OCI-LY3 (cell line): ENCODE measurements around the gene ESD.
"Not testable (repeated sequence)": the region's sequence is repeated elsewhere in the genome, so short reads cannot be mapped to it uniquely, and the experiment has no call there.

ENCODE experiments used
- EZH2phosphoT487 ChIP-seq: fragments of 200-600 bp; shearing (Covaris generic); IDR thresholded peaks from 2 replicates; pipeline ENCODE4 v1.6.1; 2018; ENCODE audit warnings: antibody characterized with exemption, mixed run types, low read depth
- TF ChIP-seq, protein P1 (sequence below): fragments of 200-600, 300-600 bp; sonication (generic); IDR thresholded peaks from 2 replicates; pipeline ENCODE4 v1.5.1; 2014; ENCODE audit warnings: antibody characterized with exemption, low read length, low read depth

DNA sequence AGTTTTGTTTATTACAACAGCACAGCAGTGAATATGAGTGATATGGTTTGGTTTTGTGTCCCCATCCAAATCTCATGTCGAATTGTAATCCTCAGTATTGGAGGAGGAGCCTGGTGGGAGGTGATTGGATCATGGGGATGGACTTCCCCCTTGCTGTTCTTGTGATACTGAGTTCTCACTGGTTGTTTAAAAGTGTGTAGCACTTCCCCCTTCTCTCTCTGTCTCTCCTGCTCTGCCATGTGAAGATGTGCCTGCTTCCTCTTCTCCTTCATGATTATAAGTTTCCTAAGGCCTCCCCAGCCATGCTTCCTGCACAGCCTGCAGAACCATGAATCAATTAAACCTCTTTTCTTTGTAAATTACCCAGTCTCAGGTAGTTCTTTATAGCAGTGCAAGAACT is 8.0 kb upstream of the ESD start:
- TF ChIP-seq, protein P1, sequence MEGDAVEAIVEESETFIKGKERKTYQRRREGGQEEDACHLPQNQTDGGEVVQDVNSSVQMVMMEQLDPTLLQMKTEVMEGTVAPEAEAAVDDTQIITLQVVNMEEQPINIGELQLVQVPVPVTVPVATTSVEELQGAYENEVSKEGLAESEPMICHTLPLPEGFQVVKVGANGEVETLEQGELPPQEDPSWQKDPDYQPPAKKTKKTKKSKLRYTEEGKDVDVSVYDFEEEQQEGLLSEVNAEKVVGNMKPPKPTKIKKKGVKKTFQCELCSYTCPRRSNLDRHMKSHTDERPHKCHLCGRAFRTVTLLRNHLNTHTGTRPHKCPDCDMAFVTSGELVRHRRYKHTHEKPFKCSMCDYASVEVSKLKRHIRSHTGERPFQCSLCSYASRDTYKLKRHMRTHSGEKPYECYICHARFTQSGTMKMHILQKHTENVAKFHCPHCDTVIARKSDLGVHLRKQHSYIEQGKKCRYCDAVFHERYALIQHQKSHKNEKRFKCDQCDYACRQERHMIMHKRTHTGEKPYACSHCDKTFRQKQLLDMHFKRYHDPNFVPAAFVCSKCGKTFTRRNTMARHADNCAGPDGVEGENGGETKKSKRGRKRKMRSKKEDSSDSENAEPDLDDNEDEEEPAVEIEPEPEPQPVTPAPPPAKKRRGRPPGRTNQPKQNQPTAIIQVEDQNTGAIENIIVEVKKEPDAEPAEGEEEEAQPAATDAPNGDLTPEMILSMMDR, result not testable (repeated sequence)
- not testable (repeated sequence) for TF ChIP-seq EZH2phosphoT487
